Activated T-cell treated with anti-CD3 and anti-CD28 coated beads for 48 hours (primary cell): ENCODE results near the gene CCNK.

Experiments used
- DNase-seq: peaks from one replicate; pipeline ENCODE4 v3.0.0-alpha.2; 2020; ENCODE audit warnings: low read depth

CCNK gene

DNA sequence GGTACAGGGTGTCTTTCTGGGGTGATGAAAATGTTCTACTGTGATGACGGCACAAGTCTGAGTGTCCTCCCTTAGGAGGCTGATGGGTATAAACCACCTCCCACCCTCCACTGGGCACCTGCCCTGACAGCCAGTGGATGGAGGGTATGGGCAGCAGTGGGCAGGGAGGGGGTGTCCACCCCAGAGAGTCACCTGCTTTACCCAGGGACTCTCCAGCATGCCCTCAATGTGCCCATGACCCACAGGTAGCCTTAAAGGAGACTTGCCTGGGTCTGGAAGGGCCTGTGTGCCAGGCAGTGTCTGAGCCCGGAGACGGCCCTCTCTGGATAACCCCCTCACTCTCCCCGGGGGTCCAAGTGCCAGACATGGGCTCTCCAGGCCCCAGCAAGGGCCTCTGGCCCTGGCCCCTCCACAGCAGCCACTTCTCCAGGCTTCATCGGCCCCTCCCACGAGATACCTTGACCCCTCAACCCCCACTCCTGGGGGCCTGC is 38.8 kb downstream of the CCNK start:
- no peak for DNase-seq

DNA sequence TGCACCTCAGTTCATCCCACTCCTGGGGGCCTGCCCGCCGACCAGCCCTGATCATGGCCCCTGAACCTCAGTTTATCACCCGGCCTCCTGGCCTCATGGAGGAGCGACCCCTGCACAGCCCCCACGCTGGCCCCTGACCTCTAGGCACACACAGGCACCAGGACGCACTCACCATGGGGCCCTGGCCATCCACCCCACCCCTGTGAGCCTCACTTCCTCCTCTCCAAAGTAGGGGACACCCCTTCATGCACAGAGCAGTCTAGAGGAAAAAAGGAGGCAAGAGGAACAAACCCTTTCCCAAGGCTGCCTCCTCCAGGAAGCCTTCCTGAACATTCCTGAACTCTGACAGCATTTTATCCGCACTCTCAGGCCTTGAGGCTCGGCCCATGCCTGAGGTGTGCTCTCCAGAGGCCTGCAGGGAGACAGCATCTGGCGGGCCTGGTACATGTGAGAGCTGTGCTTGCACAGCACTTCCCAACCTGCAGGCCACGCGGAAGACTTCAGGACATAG is 39.4 kb downstream of the CCNK start:
- DNase-seq = no peak

DNA sequence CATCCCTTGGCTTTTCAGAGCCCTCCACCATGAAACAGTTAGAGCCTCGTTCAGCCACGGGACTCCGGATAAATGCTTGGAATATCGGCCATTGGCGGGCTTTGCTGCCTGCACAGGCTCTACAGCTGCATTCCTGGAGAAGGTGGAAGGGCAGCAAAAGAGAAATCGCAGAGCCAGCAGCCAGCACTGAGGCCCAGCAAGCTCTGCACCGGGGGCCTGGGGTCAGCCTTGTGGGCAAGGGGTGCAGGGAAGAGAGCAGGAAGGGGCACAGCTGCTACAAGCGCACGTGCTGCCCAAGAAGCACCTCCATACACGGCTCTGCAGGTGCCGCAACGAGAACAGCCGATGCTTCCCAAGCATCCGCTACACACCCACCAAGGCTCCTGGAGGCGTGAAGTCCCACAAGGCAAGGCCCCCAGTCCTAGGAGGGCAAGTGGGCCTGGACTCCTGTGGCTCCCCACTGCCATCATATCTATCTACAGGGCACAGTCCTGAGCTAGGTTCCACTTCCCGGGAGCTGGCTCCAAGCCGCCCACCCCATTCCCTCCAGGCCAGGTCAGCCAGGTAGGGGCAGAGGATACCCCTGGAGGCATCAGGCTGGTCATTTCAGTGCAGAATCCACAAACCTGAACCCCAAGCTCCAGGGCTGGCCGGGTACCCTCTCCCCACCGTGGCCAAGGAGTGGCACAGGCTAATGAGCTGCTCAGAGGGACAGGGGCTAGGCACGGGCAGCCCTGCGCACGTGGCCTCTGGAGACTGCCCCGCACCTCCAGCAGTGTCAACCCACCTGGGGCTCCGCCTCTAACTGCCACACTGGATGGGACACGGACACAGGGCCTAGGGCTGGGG is 40.2 kb downstream of the CCNK start:
- no peak for DNase-seq

DNA sequence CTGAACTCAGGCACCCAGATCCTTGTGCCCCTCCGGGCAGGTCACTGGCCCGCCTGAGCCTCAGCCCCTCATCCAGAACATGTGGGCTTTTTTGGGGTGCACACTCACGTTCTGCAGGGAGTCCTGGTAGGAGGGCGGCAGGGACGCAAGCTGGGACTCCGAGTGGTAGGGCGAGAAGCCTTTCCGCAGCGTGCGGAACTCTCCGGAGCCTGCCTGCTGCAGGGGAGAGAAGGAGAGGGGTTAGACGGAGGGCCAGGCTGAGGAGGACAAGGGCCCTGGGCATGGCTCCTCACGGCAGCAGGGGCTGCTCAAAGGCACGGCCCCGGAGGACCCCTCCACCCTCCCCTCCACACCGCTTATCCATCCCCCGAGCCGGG is 40.8 kb downstream of the CCNK start:
- no peak for DNase-seq

DNA sequence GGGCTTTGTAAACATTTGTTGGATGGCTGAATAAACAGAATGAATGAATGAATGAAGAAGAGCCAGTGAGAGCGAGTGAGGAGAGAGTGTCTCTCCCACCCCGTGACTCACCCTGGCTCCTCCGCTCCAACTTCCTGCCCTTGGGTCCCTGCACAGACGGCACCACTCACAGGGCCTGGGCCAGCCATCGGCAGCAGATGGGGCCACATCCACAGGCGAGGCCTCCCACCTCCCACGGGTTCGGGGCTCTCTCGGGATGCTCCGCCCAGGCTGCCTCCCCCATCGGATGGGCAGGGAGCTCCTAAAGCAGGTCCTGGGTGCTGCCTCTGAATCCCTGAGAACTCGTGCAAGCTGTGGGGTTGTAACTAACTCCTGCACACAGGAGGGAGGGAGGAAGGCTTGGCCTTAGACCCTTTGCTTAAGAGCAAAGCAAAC is 41.3 kb downstream of the CCNK start:
- DNase-seq = no peak

DNA sequence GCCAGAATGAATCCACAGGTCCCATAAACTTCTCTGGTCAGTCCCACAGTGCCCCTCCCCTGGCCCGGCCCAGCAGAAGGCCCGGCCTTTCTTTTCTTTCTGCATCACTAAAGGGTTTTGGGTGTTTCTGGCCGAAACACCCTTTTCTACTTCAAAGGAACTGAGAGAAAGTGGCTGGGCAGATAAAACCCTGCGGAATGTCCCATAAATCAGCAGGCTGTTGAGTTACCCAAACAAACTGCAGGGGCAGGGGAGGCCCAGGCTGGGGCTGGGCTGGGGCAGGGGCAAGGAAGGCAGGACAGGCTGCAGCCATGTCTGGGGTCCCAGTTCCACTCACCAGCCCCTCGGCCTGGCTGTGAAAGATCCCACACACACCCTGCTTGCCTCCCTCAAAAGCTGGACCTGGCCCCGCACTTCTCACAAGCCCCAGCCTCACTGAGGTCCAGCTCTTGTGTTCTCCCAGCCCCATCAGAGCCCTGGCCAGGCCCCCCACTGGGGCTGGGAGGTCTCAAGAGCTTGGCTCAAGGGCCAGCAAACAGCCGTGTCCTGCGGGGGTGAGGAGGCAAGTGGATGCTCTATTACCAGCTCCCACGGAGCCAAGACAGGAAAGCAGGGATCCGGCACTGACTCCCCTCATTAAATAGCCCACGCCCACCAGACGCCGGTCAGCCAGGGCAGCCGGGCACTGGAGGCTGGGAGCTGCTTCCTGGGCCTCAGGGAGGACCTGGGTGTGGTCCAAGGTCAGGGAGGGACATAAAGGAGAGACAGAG is 41.9 kb downstream of the CCNK start:
- DNase-seq = no peak

DNA sequence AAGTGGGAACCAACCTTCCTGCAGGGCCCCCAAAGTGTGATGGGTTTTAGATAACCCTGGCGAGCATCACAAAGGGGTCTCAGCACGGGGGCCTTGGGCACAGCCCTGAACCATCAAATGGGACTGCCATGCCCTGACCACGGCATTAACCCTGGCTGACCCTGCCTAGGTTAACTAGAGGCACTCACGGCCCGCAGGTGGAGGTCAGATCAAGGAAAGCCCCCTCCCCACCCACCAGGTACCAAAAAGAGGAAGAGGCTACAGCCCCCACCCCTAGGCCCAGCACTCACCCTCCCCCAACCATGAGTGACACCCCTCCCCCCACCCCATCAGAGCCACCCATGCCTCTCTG is 42.5 kb downstream of the CCNK start:
- DNase-seq = no peak

DNA sequence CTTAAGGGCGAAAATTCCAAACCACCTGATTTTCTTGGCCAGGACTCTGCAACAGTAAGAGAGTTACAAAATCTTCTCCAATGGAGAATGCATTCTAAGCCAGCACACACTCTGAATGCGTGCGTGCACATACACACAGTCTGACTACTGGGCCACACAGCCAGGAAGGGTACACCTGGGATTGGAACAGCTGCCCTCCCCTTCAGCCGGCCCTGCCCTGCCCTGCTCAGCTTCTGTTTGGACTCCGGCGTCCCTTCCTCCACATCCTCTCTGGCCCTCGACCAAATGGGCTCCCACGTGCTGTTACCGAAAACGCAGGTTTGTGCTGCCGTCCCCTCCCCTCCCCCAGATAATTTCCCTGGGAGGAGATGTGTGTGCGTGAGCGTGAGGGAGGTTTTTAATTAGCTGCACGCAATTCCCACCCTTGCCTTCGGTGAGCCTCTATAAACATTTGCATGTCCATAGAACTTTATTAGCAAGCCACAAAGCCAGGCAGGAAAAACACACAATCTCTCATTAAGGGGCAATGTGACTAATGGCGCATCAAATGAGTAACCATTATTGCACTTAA is 43.0 kb downstream of the CCNK start:
- DNase-seq = no peak

DNA sequence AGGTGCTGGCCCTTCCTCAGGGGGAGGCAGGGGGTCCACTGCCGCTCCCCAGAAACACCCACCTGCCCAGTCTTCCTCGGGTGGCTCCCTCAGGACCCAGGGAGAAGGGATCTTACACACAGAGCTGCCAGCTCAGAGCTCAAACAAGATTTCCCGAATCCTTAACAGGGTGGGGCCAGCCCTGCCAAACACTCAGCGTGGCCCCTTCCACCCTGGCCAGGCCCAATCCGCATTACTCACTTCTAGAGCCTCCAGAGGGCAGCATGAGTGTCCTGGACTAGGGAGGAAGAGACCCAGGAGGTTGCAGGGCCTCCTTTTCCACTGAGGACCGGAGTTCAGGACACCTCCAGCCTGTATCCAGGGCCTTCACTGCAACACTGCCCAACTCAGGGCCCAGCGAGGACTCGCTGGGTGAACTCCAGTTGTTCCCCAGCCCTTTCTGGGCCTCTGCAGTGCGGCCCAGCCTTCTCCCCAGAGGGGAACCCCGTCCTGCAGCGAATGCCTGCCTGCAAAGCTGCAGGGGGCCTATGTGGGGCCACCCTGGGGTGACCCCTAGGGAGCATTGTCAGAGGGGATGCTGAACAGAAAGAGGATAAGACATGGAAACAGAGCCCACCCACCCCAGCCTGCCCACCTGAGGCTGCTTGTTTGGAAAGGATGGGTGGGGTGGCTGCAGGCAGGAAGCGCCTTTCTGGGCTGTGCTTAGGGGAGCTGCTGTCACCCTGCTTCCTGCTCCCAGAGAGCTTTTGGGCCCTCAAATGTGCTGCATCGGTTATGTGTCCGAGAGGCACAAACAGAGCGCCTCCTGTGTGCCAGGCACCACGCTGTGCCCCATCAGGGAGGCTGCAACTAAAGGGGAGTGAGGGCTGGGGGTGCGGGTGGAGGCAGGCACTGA is 43.8 kb downstream of the CCNK start:
- DNase-seq = no peak

DNA sequence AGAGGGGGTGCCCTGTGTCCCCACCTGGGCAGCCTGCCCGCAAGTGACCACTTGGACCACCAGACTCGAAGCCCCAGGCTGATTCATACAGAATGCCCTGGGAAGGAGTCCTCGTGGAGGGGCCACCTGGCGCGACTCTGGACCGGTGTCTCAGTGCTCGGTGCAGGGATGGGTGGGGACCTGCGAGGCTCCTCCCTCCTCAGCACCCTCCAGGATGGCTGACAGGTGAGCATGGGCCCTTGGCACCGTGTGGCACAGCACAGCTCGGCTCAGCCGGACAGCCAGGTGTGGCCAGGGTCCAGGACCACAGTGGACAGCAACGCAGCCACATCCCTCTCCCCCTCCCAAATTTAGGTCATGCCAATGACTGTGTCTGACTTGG is 44.5 kb downstream of the CCNK start:
- no peak for DNase-seq

DNA sequence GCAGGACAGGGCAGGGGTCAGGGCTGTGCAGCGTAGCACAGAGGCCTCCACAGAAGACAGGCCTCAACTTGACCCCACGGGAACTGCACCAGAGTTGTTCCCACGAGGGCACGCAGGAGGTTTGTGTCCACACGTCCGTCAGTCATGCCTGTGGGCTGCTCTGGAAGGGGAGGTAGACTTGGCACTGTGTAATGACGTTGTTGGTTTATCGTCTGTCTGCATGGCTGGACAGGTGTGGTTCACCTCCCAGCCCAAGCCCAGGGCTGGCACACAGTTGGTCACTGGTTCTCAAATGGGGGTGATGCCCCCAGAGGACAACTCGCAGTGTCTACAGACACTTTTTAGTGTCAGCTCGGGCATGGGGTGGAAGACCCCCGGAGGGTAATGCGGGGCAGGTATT is 45.8 kb downstream of the CCNK start:
- DNase-seq = no peak

DNA sequence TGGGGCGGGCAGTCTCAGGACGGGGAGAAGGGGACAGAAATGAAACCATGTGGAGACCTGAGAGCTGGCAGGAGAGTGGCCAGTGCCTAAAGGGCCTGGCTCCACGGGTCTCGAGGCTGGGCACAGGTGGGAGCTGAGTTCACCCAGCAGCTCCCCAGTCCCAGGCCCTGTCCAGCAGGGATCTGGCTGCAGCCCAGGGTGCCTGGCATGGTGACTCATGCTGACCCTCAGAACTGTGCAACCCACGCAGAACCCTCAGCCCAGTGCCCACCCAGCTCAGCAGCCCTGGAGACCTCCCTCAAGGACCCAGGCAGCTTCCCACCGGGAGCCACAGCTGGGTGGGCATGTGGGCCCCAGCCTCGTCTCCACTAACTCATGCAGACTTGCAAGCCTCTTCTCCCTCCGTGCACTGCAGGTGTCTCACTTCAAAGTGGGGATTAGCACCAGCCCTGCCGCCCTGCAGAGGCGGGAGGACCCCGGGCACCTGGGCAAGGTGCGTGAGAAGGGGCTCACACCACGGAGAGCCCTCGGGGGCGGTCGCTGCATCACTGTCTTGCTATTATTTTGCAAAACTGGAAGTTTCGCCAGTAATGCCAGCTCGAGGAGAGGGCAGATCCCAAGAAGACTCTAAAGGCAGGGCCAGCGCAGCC is 46.3 kb downstream of the CCNK start:
- no peak for DNase-seq

DNA sequence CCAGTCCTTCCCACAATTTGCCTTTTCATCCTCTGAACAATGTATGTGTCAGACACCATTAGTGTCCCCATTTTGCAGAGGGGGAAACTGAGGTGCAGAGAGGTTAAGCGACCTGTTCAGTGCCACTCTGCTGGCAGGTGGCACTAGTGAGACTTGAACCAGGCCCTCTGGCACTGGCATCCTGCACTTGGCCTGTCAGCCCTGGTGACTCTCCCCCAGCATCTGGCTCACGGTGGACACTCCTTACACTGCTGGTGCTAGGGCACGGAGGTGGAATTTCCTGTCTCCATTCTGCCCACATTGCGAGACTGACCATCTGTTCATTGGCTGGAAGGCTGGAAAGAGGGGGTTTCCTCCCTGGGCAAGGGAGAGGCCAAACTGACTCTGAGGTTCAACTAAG is 48.7 kb downstream of the CCNK start:
- no peak for DNase-seq

DNA sequence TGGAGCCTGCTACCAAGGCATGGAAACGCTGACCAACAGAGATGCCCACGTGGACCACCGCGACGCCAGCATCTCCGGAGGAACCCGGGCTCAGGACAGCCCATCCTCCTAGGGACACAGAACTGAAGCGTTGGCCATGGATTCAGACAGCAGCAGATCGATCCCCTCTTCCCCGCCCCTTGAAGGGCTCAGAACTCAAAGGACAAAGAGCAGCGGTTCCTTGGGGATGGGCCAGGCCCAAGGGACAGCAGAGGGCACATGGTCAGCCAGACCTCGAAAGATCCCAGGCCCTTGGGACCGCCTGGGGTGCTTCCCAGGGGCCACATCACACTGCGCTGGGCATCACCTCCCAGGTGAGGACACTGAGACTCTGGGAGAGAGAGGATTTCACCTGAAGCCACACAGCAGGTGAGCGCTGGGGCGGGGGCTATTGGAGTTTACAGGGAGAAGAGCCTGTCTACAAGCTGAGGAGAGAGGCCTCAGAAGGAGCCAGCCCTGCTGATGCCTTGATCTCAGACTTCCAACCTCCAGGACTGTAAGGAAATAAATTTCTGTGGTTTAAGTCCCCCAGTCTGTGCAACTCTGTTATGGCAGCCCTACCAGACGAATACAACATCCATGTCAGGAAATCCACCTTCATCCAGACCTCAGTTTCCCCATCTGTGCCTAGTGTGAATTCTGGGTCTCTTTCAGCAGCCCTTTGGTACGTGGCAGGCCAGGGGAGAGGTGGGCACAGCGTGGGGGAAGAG is 49.4 kb downstream of the CCNK start:
- no peak for DNase-seq

DNA sequence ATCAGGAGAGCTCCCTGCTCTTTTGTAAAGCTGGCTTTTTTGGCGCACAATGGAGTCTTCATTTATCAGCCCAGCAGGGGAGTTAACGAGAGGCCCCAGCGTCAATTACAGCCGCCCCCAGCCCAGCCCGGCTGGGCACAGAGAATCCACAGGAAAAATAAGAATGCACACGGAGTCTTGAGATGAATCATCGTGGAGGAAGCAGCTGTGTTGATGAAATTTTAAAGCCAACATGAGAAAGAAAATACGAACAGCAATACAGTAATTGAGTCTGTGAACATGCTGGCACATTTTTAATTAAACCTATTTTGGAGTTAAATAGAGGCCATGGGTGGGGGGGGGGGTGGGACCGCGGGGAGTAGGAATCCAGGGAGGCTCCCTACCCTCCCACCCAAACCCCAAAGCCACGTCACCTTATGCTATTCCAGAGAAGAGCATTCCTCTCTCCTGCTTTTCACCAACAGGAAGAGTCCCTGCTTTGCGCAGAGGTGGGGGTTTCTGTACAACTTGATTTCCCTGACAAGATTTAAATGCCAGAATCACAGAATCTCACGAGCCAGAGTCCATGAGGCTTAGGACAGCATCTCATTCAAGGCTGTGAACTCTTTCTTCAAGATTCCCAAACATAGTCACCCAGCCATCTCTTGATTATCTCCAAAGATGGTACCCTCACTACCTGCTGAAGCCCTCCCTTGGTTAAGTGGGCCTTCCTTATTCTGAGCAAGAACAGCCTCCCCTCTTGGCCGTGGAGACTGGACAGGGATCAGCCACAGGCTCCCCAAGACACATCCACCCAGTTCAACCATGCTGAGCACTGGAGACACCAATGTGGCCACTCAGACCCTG is 50.3 kb downstream of the CCNK start:
- DNase-seq = no peak

DNA sequence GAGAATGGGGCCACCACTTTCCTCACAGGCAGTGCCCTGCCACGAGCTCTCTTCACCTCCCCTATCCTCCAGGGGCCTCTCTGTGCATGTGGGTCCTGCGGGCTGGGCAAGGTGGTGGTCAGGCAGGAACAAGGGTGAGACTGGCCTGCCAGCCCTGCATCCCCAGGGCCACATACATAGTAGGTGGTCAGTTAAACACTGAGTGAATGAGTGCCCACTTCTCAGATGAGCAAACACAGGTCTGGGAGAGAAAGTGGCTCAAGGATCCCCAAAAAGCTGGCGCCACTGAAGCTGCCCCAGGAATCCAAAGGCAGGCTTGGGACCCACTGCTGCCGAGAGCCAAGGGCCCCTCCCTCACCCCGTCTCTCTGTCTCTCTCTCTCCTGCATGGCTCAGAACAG is 51.1 kb downstream of the CCNK start:
- no peak for DNase-seq

DNA sequence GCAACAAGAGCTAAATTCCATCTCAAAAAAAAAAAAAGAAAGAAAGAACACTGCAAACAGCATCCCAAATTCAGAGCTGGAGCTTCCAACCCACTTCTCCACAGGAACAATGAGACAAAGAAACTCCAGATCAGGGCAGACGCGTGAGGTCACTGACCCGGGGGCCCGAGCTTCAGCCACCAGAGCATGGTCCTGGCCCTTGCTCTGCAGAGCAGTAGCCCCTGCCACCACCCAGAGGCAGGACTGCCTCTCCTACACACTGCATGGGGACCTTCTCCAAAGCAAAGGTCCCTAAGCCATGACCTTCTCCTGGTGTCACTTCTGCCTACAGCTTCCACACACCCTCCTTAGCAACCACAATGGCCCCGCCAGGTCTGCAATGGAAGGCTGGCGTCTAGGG is 53.1 kb downstream of the CCNK start:
- no peak for DNase-seq

DNA sequence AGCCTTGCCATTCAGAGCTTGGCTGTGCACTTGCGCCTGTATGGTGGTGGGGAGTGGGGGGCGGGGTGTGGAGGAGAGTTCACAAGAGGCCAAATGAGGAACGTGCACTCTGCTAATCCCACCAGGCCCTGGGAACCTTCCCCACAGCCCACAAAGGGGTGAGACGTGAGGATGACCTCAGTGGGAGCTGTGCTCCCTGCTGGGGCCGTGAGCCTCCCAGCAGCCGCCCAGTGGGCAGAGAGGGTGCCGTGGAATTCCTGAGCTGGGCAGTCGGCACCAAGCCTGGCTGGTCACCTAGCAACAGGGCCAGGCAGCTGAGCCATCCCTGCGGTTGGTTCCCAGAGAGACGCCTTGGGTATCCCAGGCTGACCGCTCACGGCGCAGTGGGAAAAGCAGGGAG is 53.7 kb downstream of the CCNK start:
- no peak for DNase-seq

DNA sequence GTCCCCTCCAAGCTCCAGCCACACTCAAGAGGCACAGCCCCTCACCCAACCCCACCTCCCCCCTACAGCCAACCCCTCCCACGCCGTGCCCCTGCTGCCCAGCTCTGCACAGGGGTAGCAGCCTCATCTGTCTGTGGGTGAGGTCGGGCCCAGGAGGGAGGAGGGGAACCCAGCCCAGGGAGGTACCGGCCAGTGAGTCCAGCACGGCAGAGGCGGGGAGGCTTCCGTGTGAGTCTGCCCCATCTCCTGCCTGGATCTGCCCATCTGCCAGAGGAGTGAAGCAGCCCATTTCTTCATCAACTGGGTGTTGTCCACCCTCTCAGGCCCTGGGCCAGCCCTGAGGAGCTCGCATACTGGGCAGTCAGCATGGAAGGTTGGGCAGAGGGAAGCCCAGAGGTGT is 54.2 kb downstream of the CCNK start:
- DNase-seq = no peak
